Stimulated activated CD8-positive, alpha-beta memory T cell treated with anti-CD3 and anti-CD28 coated beads, Interleukin-7, amount 100 ng/mL, for 48 hours (primary cell): ENCODE measurements around the gene CLEC10A.
A peak's percentile ranks its signal among the peaks of the same experiment; 100 is the strongest.
"Not testable (repeated sequence)": the region's sequence is repeated elsewhere in the genome, so short reads cannot be mapped to it uniquely, and the experiment has no call there.

ENCODE experiments used
- DNase-seq, 2 donors: peaks; one replicate each; pipeline ENCODE4 v3.0.0-alpha.2; 2020; ENCODE audit warnings: low read depth in 1 of 2; ENCODE audit errors: extremely low read depth in 1 of 2

The CLEC10A gene

DNA sequence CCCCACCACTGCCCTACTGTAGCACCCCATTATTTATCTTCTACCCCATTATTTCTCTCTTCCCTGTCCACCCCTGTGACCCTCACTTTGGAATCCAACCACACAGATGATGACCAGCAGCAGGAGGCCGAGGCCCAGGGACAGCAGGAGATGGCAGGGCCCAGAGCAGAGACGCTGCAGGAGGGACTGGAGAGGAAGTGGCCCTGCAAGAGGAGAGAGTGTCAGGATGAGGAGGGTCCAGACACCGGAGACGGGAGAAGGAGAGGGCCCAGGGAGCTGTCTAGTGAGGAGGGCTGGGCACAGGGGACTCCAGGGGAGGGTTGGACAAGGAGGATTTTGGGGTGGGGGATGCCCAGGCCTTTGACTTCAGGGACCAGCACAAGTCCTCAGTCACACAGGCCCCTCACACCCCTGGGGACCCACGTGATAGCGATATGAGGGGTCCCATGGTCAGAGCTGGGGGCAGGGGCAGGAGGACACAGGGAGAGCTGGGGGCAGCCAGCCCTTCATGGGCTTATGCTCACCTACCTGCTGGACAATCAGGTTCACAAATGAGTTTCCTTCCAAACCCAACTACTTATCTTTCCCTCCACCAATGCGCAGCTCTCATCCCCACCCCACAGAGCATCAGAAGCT is 2.0 kb downstream of the CLEC10A start:
- DNase-seq = no peak

DNA sequence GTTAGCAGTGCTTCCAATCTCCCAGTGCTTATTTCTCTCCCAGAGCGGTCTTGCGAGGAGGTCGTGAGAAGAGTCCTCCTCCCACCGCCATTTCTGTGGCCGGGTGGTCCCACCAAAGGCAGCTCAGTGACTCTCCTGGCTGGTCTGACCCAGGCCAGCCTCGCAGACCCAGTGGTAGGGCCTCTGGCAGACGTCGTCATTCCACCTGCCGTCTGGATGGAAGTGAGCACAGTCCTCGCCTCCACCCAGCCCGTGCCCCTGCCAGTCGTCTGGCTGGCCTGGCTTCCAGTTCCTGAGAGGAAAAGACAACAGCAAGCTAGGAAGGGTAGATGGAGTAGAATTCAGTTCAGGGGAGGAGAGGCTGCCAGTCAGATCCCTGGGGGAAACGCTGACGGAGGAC is 5.1 kb downstream of the CLEC10A start:
- DNase-seq = no peak

DNA sequence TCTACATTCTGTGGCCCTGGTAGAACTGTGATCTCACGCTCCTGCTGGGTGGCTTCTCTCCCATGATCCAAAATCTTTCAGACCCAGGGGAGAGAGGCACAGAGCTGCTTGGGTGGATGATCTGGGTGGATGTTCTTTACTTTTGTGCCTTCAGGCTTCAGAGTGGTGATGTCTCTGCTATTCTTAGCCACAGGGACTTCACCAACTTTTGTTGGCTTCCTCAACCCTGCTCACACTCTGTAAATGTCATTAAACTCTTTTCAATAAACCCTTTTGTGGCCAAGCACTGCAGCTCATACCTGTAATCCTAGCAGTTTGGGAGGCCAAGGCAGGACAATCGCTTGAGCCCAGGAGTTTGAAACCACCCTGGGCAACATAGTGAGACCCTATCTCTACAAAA is 7.6 kb downstream of the CLEC10A start:
- DNase-seq = no peak

DNA sequence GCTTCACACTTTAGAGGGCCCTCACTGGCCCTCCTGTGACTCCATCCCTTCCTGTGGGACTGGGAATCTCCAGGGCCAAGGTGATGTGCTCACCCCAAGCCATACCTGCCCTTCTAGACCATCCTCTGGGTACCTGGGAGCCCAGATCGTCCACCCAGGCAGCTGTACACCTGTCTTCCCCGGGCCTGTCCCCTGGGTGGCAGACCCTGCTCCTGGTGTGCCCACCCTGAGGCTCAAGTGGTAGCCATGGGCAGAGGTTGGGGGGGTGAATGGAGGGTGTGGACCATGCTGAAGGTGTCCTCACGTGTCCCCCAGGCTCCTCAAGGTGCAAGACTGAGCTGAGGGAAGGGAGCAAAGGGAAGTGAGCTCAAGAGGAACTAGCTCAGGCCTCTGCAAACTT is 9.3 kb downstream of the CLEC10A start:
- DNase-seq = no peak

DNA sequence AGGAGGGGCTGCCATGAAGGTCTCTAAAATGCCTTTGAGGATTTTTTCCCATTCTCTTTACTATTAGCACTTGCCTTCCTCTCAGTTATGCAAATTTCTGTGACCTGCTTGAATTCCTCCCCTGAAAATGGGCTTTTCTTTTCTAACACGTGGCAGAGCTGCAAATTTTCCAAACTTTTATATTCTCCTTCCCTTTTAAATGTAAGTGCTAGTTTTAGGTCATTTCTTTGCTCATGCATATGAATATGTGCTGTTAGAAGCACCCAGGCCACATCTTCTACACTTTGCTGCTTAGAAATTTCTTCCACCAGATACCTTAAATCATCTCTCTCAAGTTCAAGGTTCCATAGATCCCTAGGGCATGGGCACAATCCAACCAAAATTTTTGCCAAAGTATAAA is 11.8 kb downstream of the CLEC10A start:
- no peak for DNase-seq

DNA sequence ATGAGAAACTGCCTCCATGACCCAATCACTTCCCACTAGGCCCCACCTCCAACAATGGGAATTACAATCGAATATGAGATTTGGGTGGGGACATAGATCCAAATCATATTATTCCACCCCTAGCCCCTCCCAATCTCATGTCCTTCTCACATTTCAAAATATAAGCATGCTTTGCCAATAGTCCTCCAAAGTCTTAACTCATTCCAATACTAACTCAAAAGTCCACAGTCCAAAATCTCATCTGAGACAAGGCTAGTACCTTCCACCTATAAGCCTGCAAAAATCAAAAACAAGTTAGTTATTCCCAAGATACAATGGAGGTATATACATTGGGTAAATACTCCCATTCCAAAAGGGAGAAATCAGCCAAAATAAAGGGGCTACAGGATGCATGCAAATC is 12.9 kb downstream of the CLEC10A start:
- no peak for DNase-seq

DNA sequence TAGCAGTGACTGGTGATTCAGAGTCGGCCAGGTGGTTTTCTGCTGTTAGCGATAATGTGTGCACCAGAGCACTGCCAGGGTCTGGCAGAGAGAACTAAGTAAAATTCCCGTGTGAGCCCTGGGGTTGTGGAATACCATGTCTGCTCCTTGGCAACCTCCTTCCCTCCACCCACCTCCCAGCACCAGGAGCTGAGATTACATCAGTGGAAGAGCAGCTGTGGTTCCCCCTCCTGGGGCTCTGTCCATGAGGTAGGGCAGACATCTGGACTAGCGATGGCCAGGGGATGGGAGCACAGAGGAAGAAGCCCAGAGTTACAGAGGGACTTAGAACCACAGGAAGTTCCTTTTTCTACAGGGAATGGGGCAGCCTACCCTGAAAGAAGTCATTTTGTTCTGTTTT is 15.8 kb downstream of the CLEC10A start:
- DNase-seq = no peak

DNA sequence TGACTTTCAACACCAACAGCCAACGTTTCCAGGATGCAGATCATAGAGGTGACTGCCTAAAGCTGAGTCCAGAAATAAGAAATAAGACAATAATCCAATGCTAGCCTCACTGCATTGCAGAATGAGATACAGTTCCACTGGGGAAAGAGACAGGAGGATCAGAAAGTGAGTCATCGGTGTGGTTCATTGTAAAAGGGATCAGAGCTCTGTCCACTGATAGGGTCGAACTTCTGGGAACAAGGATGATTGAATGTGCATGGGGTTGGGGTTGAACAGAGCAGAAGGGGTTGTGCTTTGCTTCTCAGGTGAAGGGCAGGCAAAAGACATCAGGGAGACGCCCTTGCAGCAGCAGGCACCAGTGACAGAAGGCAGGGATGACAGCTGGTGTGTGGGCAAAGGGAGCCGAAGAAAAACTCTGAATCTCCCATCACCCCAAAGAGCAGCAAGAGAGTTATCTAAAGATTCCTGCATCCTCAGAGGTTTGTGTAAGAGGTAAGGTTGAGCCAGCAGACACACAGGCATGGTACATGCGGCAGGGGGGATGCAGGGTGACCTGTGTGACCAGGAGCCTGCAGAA is 16.4 kb downstream of the CLEC10A start:
- DNase-seq = no peak

DNA sequence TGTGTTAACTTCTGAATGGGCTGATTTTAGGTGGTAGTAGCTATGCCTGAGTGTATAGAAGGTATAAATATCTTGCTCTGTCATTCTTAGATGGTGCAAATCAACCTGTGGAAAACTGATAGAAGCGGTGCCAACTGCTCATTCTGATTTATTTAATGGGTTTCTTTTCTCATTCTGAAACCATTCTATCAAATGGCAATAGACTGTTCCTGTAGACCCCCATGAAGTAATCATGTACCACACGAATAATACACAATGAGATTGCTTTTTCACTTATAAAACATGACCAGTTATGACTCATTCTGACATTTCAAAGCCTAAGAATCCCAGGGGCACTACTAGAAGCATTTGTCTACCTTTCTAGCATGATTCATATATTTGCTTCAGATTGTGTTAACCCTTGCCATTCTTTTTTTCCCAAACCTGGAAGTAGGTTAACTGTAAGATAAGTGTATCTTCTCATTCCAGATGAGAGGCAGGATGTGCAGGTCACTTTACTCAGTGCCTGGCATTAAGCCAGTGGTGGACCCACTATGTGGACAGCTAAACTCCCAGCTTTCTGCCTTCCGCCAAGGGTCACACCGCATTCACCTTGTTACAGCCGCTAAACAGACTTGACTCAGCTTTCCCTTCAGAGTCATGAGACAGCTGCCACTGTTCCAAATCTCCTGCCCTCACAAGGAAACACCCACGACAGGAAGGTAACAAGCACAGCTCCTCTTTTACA is 19.7 kb downstream of the CLEC10A start:
- DNase-seq = peak in 1 of 2 donors; percentile 45

DNA sequence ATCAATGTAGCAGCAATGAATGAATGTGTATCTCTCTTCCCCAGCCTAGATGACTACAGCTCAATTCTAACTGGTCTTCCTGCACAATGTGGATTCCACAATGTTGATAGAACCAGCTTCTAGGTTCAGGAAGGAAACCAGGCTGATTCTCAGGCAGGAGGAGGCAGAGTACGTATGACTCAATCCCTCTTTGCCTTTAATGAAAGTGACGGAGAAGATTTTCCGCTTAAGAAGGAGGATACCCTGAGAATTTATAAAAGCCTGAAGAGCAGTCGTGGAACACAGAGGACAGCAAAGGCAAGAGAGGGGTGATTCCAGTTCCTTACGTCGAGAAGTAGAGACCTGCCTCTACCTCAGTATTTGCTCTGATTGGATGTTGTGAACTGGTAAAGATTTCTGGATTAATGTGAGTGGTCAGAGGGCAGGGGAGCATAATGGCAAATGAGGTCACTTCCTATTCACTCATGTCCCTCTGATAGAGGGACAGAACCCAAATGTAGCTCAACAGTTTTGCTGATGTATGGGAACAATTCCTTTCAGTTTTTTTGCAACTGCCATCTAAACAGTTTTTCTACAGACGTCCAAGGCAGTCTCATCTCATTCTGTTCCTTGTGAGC is 21.1 kb downstream of the CLEC10A start:
- DNase-seq = no peak

DNA sequence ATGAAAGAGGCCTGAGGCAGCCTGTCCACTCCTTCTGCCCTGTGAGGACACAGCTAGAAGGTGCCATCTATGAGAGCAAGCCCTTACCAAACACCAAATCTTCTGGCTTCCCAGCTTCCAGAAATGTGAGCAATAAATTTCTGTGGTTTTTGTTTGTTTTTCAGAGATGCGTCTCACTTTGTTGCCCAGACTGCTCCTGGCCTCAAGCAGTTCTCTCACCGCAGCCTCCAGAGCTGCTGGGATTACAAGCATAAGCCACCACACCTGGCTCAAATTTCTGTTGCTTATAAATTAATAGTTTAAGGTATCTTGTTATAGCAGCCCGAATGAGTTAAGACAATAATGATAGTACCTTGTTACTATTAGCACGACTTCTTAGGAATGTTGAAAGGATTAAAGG is 23.7 kb downstream of the CLEC10A start:
- DNase-seq = no peak

DNA sequence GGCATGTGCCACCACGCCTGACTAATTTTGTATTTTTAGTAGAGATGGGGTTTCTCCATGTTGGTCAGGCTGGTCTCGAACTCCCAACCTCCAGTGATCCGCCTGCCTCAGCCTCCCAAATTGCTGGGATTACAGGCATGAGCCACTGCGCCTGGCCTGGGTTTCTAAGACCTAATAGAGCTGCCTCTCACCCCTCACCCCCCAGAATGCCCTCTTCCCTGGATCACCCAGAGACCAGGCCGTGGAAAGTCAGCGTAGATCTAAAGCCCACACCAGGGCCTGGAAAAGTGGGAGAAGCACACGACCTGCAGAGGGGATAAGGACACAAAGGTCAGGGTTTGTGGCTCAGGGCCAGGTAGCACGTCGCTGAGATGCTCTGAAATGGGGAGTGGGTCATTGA is 29.5 kb downstream of the CLEC10A start:
- not testable (repeated sequence) for DNase-seq

DNA sequence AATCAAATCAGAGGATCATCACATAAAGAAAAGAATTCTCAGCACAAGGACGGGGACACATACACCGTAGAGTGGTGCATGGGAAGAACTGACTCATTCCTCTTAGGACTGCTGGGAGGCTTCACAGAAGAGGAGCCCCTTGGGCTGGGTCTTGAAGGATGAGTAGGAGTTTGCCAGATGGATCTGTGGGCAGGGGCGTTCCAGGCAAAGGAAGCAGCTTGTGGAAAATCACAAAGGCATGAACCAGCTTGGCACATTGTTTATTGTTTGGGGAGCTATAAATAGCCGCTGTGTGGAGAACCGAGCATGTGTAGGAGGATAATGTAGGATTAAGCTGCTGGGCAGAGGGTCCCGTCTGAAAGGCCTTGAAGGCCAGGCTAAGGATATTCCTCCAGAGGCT is 31.1 kb downstream of the CLEC10A start:
- no peak for DNase-seq

DNA sequence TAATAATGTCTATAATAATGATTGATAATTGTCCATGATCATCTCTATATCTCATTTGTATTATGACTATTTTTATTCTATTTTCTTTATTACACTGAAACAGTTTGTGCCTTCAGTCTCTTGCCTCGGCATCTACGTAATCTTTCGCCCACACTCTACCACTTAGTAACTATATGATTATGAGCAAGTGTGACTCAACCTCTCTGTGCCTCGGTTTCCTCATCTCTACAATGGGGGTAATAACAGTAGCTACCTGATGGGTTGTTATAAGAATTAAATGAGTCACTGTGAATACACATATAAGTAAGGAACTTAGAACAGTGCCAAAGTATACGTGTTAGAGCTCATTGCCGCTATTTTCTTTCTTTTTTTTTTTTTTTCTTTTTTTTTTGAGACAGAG is 32.5 kb downstream of the CLEC10A start:
- no peak for DNase-seq

DNA sequence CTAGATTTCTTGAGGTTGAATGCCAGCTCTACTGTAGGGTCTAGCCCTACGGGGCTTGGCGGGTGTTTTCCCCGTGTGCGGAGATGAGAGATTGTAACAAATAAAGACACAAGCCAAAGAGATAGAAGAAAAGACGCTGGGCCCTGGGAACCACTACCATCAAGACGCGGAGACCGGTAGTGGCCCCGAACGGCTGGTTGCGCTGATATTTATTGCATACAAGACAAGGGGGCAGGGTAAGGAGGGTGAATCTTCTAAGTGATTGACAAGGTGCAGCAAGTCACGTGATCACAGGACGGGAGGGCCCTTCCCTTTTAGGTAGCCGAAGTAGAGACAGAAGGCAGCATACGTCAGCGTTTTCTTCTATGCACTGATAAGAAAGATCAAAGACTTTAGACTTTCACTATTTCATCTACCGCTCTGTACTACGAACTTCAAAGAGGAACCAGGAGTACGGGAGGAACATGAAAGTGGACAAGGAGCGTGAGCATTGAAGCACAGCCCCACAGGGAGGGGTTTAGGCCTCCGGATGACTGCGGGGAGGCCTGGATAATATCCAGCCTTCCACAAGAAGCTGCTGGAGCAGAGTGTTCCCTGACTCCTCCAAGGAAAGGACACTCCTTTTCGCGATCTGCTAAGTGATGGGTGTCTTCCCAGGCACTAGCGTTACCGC is 33.2 kb downstream of the CLEC10A start:
- peak in 1 of 2 donors; percentile 72 for DNase-seq

DNA sequence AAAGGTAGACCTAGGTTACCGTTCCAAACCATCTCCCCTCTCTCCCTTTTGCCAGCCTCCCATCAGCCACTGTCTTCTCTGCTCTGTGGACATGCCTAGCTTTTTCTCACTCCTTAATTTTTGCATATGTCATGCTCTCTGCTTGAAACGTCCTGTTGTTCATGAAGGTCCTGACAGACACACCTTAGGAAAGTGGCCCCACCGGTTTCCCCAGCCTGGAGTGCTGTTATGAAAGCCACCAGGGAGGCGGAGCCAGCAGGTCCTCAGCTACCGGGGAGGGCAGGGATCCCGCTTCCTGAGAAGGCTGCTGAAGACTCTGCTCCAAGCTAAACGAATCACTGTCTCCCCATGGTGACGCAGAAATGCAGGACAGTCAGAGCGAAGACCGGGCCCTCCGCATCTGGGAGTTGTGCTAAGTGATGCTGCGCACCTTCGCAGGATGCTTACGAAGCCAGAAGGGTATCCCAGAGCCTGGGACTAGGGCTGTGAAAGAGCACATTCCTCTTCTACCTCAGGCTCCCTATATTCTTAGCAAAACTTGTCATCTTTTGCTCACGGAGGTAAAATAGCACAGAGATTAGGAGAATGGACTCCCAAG is 33.8 kb downstream of the CLEC10A start:
- no peak for DNase-seq

DNA sequence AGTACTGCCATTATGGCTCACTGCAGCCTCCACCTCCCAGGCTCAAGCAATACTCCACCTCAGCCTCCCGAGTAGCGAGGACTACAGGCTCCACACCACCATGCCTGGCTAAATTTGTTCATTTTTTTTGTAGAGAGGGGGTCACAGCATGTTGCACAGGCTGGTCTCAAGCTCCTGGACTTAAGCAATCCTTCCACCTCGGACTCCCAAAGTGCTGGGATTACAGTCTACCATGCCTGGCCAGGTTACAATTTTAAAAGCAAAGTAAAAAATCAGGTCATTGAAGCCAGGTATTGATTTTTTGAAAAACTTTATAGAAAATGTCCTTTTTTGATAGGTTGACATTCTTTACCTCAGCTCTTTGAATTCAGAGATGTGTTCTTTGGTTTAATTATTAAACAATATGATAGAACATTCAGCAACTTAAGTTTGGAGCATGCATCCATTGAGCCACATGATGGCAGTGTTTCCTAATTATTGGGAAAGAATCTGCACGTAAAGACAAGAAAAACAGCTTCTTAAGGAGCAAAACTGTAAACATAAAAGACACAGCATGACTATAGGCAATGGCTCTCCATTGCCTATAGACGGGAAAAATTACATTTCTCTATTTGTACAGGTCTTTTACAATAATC is 34.4 kb downstream of the CLEC10A start:
- DNase-seq = no peak

DNA sequence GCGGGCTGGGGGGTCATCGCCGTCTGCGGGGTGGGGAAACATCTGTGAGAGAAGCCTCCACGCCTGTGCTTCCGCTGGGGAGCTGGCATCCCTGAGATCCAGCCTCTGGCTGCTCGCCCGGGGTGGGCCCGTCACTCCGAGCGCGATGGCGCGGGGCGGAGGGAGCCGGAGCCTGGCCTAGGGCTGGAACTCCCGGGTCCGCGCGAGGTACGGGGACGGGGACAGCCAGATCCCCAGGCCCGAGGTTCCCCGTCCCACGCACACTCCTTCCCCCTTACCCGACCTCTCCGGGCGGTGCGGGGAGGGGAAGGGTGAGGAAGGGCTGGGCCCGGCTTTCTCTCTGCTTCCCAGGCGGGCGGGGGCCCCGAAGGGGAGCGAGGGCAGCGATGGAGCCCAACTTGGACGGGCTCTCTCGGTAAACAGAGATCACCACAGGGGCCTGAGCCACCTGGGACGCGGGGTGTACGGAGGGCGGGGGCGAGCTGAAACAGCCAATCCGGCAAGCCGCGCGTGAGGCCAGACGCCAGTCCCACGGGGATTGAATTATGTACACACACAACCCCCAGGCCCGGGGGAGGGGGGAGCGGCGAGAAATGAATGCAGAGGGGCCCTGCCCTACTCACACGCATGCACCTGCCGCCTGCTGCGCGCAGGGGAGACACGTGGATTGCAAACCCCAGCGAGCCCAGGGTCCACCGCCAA is 36.4 kb downstream of the CLEC10A start, which contains the start of gene SLC16A11:
SLC16A11 (minus strand) TSS at position 596 of the 702 bp plus-strand sequence; CDS start at position 17, 579 bp downstream.
- no peak for DNase-seq

DNA sequence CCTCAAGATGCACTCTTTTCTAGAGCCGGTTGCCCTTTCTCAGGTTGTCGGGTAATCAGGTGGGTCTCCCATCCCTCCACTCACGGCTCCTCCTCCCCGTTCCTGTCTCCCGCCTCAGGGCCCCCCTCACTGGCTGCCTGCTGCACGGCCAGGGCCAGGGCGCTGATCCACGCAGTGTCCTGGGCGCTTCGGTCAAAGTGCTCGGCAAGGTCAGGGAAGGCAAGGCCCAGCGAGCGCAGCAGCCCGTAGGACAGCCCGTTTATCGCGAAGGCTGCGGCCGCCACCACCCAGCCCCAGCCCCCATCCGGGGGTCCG is 36.9 kb downstream of the CLEC10A start:
- DNase-seq = no peak
